ENCODE data around the gene GRIK5.

DNA sequence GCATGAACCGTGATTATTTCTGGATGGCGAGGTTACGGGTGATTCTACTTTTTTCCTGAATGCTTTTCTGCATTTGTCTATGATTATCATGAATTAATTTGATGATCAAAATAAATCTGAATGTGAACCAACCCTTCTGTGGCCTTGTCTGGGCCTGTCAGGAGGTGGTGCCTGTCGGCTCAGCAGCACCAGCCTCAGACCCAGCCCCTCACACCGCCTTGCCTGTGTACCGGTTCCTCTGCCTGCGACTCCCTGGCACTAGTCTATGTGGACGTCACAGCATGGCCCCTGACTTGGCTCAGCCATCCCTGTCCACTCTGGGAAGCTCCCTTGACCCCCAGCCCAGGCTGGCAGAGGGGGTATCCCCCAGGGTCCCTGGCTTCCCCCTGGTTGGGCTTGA lies 95.4 kb downstream of the GRIK5 start:
- TF ChIP-seq, protein P1, sequence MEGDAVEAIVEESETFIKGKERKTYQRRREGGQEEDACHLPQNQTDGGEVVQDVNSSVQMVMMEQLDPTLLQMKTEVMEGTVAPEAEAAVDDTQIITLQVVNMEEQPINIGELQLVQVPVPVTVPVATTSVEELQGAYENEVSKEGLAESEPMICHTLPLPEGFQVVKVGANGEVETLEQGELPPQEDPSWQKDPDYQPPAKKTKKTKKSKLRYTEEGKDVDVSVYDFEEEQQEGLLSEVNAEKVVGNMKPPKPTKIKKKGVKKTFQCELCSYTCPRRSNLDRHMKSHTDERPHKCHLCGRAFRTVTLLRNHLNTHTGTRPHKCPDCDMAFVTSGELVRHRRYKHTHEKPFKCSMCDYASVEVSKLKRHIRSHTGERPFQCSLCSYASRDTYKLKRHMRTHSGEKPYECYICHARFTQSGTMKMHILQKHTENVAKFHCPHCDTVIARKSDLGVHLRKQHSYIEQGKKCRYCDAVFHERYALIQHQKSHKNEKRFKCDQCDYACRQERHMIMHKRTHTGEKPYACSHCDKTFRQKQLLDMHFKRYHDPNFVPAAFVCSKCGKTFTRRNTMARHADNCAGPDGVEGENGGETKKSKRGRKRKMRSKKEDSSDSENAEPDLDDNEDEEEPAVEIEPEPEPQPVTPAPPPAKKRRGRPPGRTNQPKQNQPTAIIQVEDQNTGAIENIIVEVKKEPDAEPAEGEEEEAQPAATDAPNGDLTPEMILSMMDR (IDR thresholded peaks at IDR 0.05) = no peak
- TF ChIP-seq POLR2A (IDR thresholded peaks at IDR 0.05) = no peak
